ENCODE measurements around the gene DDX17. TPM values are rescaled to one million over a fixed set of nuclear protein-coding genes. Genes with fewer than 3 reads are reported as not detected.

DDX17 gene
- total and polyA plus RNA-seq, 2 donors (not counting 1 experiment from before 2014, with no cell fraction given) = 325 to 362 TPM

DNA sequence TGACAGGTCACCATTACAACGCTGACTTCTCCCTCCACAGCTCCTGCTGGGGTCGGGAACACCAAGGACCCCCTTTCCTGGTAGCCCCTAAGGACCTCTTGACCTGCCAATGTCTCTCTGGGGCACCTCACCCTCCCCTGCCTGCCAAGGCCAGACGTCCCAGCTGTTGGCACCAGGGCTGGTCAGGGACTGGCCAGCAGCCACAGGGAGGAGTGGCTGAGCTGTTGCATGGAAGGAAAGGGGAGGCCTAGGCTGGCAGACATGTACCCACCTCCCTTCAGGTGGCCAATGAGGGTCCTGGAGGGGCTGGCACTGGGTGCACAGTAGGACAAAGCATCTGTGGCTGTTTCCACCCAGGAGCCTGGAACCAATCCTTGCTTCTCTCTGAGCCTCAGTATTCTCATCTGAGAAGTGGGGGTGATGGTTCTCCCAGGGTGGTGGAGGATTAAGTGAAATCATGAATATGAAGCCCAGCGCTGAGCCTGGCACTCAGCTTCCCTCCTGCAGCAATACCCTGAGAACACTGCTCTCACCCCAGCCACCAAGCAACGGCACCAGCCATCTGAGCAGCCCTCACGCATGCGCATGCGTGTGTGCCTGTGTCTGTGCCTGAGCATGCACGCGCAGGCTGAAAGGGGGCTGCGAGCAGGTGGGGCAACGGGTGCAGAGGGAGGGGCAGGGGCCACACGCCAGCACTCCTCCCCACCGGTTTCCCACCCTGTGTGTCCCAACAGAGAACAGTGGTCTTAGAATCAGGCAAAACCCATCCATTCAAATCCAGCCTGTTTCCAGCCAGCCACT, 57.0 kb downstream of the DDX17 start:
- peaks cover 27% of the 10 kb centered on the region for H3K27me3 ChIP-seq (ENCODE audit: control insufficient read depth, insufficient read depth, low read length)

GRCh38 chr22:38446018-38446601, 60.0 kb downstream of the DDX17 start:
- no peaks in the 10 kb centered on the region for H3K79me2 ChIP-seq (ENCODE audit: control insufficient read depth, insufficient read depth, low read length)
- H3K27ac ChIP-seq (ENCODE audit: insufficient read depth, low read length) = no peak overlapping the region
- H3K36me3 ChIP-seq (ENCODE audit: control insufficient read depth, insufficient read depth, low read length) = no peaks in the 10 kb centered on the region
- H3K27me3 ChIP-seq (ENCODE audit: control insufficient read depth, insufficient read depth, low read length) = peaks cover 11% of the 10 kb centered on the region
- no peak overlapping the region for H3K9ac ChIP-seq (ENCODE audit: insufficient read depth, low read length)
- TF ChIP-seq CTCF (conservative IDR thresholded peaks at IDR 0.05 in 1 of 2, IDR thresholded peaks at IDR 0.05 in 1 of 2; ENCODE audit: low read depth in 1 of 2, low read length in 2 of 2) (no peak), EZH2 (IDR thresholded peaks at IDR 0.05; ENCODE audit: low read length, missing control alignments) (no peak)
- H3K4me3 ChIP-seq (replicated peaks in 1 of 4; ENCODE audit: control extremely low read depth in 1 of 4, insufficient read depth in 1 of 4, low read depth in 3 of 4, low read length in 4 of 4) = no peak overlapping the region
- H3K4me1 ChIP-seq (ENCODE audit: control insufficient read depth, extremely low read depth, insufficient read depth, low read length) = no peaks in the 10 kb centered on the region
- no peak overlapping the region for H2AFZ ChIP-seq (ENCODE audit: low read length)
- H4K20me1 ChIP-seq (ENCODE audit: control insufficient read depth, extremely low read depth, insufficient read depth, low read length) = no peaks in the 10 kb centered on the region
- DNase-seq (ENCODE audit: low read depth in 2 of 2) = no peak
- no peak overlapping the region for H3K4me2 ChIP-seq (ENCODE audit: extremely low read depth, insufficient read depth, low read length)
- no peaks in the 10 kb centered on the region for H3K9me3 ChIP-seq (ENCODE audit: control insufficient read depth, insufficient read depth, low read depth, low read length)

More for the DNA sequence above, 57.0 kb downstream of the DDX17 start:
- no peak overlapping the region for H3K4me2 ChIP-seq (ENCODE audit: extremely low read depth, insufficient read depth, low read length)
- H3K36me3 ChIP-seq (ENCODE audit: control insufficient read depth, insufficient read depth, low read length) = no peaks in the 10 kb centered on the region
- H3K9me3 ChIP-seq (ENCODE audit: control insufficient read depth, insufficient read depth, low read depth, low read length) = no peaks in the 10 kb centered on the region
- H3K4me1 ChIP-seq (ENCODE audit: control insufficient read depth, extremely low read depth, insufficient read depth, low read length) = no peaks in the 10 kb centered on the region
- no peak overlapping the region for H3K9ac ChIP-seq (ENCODE audit: insufficient read depth, low read length)
- no peak overlapping the region for H2AFZ ChIP-seq (ENCODE audit: low read length)
- TF ChIP-seq CTCF (conservative IDR thresholded peaks at IDR 0.05 in 1 of 2, IDR thresholded peaks at IDR 0.05 in 1 of 2; ENCODE audit: low read depth in 1 of 2, low read length in 2 of 2) = no peak
- TF ChIP-seq EZH2 (IDR thresholded peaks at IDR 0.05; ENCODE audit: low read length, missing control alignments) = no peak
- no peak for DNase-seq (ENCODE audit: low read depth in 2 of 2)
- no peaks in the 10 kb centered on the region for H4K20me1 ChIP-seq (ENCODE audit: control insufficient read depth, extremely low read depth, insufficient read depth, low read length)
- H3K79me2 ChIP-seq (ENCODE audit: control insufficient read depth, insufficient read depth, low read length) = no peaks in the 10 kb centered on the region
- H3K4me3 ChIP-seq (replicated peaks in 1 of 4; ENCODE audit: control extremely low read depth in 1 of 4, insufficient read depth in 1 of 4, low read depth in 3 of 4, low read length in 4 of 4) = no peak overlapping the region
- no peak overlapping the region for H3K27ac ChIP-seq (ENCODE audit: insufficient read depth, low read length)

- H3K9ac ChIP-seq (ENCODE audit: insufficient read depth, low read length) = no peak overlapping the region
- no peak for DNase-seq (ENCODE audit: low read depth in 2 of 2)
- H3K79me2 ChIP-seq (ENCODE audit: control insufficient read depth, insufficient read depth, low read length) = no peaks in the 10 kb centered on the region
- no peak overlapping the region for H2AFZ ChIP-seq (ENCODE audit: low read length)
- no peaks in the 10 kb centered on the region for H3K36me3 ChIP-seq (ENCODE audit: control insufficient read depth, insufficient read depth, low read length)
- H3K27me3 ChIP-seq (ENCODE audit: control insufficient read depth, insufficient read depth, low read length) = peaks cover 10% of the 10 kb centered on the region
- H4K20me1 ChIP-seq (ENCODE audit: control insufficient read depth, extremely low read depth, insufficient read depth, low read length) = no peaks in the 10 kb centered on the region
- no peaks in the 10 kb centered on the region for H3K4me1 ChIP-seq (ENCODE audit: control insufficient read depth, extremely low read depth, insufficient read depth, low read length)
- no peaks in the 10 kb centered on the region for H3K9me3 ChIP-seq (ENCODE audit: control insufficient read depth, insufficient read depth, low read depth, low read length)
- no peak overlapping the region for H3K4me3 ChIP-seq (replicated peaks in 1 of 4; ENCODE audit: control extremely low read depth in 1 of 4, insufficient read depth in 1 of 4, low read depth in 3 of 4, low read length in 4 of 4)
- no peak for TF ChIP-seq EZH2 (IDR thresholded peaks at IDR 0.05; ENCODE audit: low read length, missing control alignments)
- no peak for TF ChIP-seq CTCF (conservative IDR thresholded peaks at IDR 0.05 in 1 of 2, IDR thresholded peaks at IDR 0.05 in 1 of 2; ENCODE audit: low read depth in 1 of 2, low read length in 2 of 2)
- H3K27ac ChIP-seq (ENCODE audit: insufficient read depth, low read length) = no peak overlapping the region
- H3K4me2 ChIP-seq (ENCODE audit: extremely low read depth, insufficient read depth, low read length) = no peak overlapping the region
These were observed 61.3 kb downstream of the DDX17 start for GRCh38 chr22:38444783-38445182.
